Kidney epithelial cell (primary cell): ENCODE results near the gene COX6A2. TPM values are rescaled to one million over a fixed set of nuclear protein-coding genes. Genes with fewer than 3 reads are reported as not detected.

Source experiments
- DNase-seq: peaks from one replicate; pipeline ENCODE4 v3.0.0-alpha.2; 2010; ENCODE audit warnings: low read depth
- H3K27me3 ChIP-seq: 2 replicates; pipeline ENCODE4 v1.6.0; 2011; ENCODE audit warnings: low read length; ENCODE audit not compliant: control insufficient read depth, insufficient read depth
- H3K36me3 ChIP-seq: 2 replicates; pipeline ENCODE4 v1.5.1; 2011; ENCODE audit warnings: low read length; ENCODE audit not compliant: control insufficient read depth, insufficient read depth
- H3K4me3 ChIP-seq: 2 replicates; pipeline ENCODE4 v1.5.1; 2011; ENCODE audit warnings: low read depth, mild to moderate bottlenecking, control low read depth, low read length
- CTCF ChIP-seq: IDR thresholded peaks from 2 replicates; pipeline ENCODE4 v1.5.1; 2011; ENCODE audit warnings: mild to moderate bottlenecking, moderate library complexity, low read length, control low read depth, inconsistent platforms; ENCODE audit not compliant: insufficient read depth, poor library complexity, severe bottlenecking
- total RNA-seq: library from RNA; depleted of rRNA; stranded (reverse); fragments of >200 nt; gene quantifications from 2 replicates; pipeline ENCODE4 v1.2.3, GENCODE V29; 2015

Gene COX6A2
- total RNA-seq, 1 donor from 2014 or later = not detected

DNA sequence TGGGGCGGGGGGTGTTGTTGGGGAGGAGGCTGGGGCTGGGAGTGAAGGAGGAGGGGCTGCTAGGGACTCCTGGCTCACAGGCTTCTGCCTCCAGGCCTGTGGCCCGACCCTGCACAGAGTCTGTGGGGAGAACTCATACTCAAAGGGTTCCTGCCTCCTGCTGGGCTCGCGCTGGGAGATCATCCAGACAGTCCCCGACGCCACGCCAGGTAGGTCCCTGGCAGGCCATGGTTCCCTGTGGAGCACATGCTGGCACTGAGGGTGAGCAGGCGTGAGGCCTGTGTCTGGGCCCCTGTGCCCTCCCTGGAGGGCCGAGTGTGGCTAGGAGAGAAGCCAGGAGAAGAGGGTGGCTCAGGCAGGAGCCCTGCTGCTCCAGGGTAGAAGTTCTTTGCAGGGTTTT is 30.5 kb downstream of the COX6A2 start:
- no peak for DNase-seq
- TF ChIP-seq CTCF = no peak
- no peaks in the 10 kb centered on the region for H3K27me3 ChIP-seq
- H3K4me3 ChIP-seq = no peak overlapping the region
- H3K36me3 ChIP-seq = no peaks in the 10 kb centered on the region

DNA sequence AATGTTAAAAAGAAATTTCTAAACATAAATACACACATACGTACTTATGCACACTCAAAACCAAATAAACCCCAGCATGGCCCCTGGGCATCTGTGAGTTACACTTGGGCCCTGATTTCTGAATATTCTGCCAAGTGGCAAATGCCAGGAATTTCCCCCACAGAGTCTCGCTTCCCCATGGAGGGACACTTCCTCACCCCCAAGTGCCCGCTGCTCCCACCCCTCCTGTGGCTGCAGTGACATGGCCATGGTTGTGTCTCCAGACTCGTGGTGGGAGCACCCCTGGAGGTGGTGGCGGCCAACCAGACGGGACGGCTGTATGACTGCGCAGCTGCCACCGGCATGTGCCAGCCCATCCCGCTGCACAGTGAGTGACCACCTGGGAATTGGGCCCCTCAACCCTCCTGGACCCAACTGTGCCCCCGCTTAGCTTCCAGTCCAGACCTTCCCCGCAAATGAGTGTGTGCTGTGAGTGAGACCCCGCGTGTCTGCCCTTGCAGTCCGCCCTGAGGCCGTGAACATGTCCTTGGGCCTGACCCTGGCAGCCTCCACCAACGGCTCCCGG is 31.0 kb downstream of the COX6A2 start:
- DNase-seq = no peak
- no peak overlapping the region for H3K4me3 ChIP-seq
- no peak for TF ChIP-seq CTCF
- no peaks in the 10 kb centered on the region for H3K27me3 ChIP-seq
- H3K36me3 ChIP-seq = no peaks in the 10 kb centered on the region

DNA sequence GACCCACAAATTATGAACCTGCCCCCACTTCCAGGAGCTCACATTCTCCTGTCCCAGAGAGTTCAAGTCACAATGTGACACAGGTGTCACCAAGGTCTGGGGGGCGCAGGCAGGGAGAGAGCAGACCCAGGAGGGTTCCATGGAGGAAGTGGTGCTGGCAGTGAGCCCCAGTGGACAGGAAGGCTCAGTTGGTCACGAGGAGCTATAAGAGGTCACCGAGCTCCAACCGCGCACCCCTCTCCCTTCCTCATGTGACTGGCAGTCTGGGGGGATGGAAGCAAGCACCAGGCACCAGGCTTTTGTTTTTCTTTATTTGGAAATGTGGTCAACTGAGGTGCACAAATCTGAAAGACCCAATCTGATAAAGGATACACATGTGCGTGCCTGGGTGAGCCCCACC is 32.5 kb downstream of the COX6A2 start:
- Histone ChIP-seq H3K27me3 (no peaks in the 10 kb centered on the region), H3K36me3 (no peaks in the 10 kb centered on the region), H3K4me3 (no peak overlapping the region)
- no peak for DNase-seq
- TF ChIP-seq CTCF = no peak

- Histone ChIP-seq H3K4me3 (no peak within 1 kb of the TSS), H3K27me3 (no peaks in the 10 kb centered on the region), H3K36me3 (no peaks in the 10 kb centered on the region)
- no peak for TF ChIP-seq CTCF
- no peak for DNase-seq
These were observed 35.1 kb downstream of the COX6A2 start, which contains the start of gene ITGAD for GRCh38 chr16:31393056-31393455. Gene ITGAD (plus strand): TSS chr16:31393335. CDS start chr16:31393361, 26 bp downstream.

DNA sequence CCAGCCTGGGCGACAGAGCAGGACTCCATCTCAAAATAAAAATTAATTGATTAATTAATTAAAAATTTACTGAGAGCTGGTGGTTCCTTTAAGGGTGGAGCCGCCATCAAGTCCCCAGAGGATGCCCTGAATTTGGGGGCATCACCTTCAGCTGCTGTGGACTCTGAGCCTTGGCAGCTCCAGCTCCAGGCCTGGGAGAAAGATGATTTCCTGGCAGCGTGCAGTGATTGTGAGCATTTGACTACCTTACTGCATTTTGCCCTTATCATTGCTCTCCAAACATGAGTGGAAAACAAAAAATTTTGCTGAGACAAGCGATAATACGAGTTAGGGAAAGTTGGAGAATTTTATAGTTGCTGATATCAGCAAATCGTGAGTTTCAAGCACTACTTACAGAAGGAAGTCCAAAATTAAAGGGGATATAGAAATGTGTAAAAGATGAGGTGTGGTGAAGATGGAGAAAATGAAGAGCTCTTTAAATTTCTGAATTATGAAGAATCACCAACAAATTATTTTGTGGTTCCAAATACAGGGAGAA is 37.6 kb downstream of the COX6A2 start:
- no peak for TF ChIP-seq CTCF
- H3K36me3 ChIP-seq = no peaks in the 10 kb centered on the region
- no peaks in the 10 kb centered on the region for H3K27me3 ChIP-seq
- no peak for DNase-seq
- no peak overlapping the region for H3K4me3 ChIP-seq

DNA sequence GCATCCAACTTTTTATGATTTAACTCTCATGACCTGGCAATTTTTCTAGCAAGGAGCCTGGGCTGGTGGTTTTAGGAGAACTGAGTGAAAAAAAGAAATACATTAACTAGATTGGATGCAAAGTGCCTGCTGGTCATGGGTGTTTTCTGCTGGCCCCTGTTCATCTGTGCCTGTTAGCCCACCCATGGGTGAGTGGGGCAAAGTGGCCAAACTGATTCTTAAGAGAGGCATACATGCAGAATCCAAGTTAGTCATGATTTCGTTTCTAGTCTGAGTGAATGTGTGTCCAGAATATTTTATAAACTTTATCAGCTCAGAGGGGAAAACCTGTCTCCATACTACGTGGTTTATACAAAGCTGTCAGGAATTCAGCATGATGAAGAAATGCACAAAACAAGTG is 39.6 kb downstream of the COX6A2 start:
- Histone ChIP-seq H3K27me3 (no peaks in the 10 kb centered on the region), H3K36me3 (no peaks in the 10 kb centered on the region), H3K4me3 (no peak overlapping the region)
- no peak for TF ChIP-seq CTCF
- no peak for DNase-seq
